GM21737 (cell line): Measurements from ENCODE around the gene CITED1.
"Not testable (repeated sequence)": the region's sequence is repeated elsewhere in the genome, so short reads cannot be mapped to it uniquely, and the experiment has no call there.

Experiments
- ATAC-seq: cut with Tn5 transposase; IDR thresholded peaks from one replicate; pipeline ENCODE4 v1.9.1; 2021; ENCODE audit warnings: mild to moderate bottlenecking, moderate library complexity; ENCODE audit not compliant: unreplicated experiment

CITED1 gene, protein sequence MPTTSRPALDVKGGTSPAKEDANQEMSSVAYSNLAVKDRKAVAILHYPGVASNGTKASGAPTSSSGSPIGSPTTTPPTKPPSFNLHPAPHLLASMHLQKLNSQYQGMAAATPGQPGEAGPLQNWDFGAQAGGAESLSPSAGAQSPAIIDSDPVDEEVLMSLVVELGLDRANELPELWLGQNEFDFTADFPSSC

DNA sequence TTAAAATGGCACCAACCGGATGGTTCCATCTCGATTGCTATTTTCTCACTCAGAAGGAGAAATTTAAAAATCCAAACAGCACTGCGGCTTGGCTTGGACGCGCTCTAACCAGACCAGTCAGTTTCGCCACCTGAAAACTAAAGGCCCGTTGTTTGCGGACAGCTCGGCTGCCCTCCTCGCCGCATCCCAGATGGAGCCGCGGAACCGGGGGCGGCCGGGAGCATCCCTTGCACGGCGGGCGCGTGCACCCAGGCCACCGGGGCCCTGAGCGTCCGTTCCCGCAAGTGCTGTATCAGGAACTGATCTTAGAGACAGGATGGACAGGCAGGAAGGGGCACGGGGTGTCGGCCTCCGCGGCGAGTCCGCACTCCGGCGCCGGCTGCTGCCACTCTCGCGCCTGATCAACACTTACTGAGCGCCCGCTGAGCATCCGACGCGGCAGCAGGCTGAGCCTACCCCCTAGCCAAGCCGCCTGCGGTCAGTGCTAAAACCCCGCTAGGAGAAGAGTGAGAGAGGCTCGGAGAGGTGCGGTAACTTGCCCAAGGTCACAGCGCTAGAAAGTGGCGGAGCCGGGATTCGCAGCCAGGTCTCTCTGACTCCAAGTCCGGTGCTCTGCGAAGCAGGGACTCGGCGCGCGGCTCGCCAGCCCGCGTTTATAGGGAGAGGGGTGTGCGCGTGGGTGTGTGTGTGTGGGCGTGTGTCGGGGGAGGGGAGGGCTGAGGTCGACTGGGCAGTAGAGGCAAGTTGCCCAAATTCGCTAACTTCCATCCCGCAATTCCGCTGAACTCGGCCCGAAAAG, at the start of gene CITED1:
TSS of gene CITED1 (minus strand) at position 629 of the 799 bp plus-strand sequence. CDS start 3,045 bp downstream, outside the sequence.
- ATAC-seq: no peak

DNA sequence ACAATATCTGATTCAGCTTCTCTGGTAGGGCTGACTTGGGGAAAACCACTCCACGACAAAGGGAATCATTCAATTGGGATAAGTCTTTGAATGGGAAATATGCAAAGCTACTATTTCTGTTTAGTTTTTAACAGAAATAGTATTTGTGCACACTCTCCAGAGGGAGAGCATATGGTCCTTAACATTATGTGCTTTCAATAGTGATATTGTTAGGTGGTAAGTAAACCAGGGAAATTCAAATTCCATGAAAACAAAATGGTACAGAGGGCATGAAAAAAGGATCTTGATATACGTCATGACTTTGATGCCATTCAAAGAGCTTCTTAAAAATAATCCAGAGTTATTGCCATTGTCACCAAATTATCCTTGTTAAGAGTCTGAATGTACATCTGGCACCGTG, 47.1 kb upstream of the CITED1 start:
- ATAC-seq: no peak

DNA sequence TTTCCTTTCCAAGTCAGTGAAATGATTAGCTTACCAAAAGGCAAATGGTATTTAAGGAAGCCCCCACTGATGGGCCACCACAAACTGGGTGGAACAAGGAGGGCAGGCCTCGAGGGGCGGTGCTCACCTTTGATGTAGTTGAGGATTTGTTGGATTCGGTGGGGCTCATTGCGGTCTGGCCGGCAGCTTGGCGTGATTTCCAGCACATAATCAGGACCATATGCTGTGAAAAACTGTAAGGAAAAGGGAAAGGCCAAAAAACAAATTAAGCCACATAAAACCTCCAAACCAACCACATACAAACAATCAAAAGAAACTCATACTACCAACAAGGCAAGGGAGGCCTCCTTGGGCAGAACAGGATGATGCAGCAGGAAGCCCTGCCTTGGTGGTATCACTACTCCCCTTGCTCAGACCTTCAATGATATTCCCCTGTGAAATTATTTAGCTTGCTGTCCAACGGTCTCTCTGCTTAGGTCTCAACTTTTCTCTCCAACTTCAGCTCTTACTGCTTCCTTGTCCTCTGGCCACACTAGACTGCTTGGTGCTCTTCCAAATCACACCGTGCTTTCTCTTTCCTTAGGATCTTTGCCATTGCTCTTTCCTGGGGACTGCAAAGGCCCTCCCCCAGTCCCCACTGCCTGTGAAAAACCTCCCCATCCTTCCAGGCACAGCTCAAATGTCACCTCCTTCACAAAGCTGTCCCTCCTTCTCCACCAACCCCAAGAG, 46.1 kb upstream of the CITED1 start:
- ATAC-seq: no peak

DNA sequence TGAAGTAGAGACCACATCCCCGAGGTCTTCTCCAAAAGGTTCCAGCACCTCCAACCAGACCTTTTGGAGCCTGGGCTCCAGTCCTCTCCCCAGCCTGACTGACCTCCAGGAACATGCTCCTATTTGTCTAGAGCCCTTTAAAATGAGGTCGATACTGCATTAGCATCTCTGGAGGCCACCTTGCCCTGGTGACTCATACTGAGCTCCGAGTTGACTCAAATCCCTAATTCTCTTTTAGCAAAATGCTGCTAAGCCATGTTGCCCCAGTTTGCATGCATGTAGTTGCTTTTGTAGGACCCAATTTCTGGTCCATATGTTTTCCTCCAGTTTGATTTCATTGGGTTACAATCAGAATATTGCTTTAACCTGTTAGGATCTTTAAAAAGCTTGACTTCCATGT, 43.5 kb upstream of the CITED1 start:
- ATAC-seq: no peak

DNA sequence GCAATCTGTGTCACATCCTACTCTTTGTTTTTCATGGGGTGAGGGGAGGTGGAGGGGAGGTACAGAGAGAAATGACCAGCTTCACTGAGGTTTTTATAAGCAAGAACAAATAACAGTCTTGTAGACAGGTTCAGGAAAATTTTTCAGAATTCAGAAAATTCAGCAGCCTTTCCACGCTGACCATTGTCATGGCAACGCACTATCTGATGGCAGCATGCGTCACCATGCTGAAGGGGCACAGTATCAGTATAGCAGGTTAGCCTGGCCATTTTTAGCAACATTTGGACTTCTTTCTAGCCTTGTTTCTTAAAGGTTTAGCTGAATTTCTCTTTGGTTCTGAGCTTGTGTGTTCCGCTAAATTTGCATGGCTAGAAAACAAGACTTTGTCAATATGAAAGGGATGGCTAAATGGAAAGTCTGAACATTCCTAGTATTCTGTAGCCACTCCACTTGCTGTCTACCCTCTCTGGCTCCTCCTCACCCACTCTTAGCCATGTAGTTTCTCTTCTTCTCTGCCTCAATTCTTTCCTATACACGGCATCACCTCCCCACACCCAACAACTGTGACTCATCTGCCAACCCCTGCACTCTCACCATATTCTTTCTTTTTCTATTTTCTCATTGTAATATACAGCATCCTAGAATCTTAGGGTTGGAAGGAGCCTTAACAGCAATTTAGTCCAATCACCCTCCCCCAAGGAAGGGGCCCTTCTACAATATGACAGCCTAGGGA, 42.7 kb upstream of the CITED1 start:
- no peak for ATAC-seq

DNA sequence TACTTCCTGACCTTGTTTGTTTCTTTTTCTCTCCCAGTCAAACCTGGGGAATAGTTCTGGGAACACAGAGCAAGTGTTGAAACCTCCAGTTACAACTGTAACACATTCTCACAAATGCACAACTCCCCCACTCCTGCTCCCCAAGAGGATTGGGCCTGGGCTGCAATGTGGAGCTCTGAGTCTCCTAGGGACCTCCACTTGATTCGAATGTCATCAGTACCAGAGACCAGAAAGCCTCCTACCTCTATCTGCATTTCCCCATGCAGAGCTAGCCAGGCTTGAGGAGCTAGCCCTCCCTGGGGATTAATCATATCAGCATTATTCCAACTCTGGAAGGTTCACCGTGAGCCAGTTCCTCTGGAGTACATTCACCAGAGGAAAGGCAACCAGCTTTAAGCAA, 41.7 kb upstream of the CITED1 start:
- no peak for ATAC-seq

DNA sequence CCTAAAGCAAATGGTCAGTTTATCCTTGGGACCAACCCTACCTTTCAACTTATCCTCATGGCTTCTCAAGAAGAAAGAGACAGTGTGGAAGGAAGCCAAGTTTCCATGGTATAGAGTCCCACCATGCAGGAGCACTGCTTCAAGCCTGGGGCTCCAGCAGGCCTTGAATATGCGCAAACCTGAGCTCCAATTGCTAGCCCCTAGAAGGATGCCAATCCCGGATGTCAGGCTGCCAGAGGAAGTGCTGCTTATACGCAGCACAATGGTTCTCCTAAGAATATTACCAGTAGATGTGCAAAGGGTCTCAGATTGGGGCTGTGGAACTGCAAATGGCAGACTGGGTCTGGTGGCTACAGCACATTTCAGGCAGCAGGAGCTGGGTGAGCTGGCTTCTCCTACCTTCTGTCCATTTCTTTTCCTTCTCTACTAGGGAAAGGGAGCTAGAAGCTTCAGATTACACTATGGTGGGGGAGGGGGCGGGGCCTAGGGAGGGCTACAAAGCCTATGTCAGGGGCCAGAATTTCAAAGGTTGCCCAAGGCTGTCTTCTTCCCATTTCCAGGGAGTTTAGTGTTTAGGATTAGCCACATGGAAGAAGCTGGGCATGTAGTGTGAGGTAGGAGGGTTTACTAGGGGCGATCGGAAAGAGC, 40.7 kb upstream of the CITED1 start:
- no peak for ATAC-seq

DNA sequence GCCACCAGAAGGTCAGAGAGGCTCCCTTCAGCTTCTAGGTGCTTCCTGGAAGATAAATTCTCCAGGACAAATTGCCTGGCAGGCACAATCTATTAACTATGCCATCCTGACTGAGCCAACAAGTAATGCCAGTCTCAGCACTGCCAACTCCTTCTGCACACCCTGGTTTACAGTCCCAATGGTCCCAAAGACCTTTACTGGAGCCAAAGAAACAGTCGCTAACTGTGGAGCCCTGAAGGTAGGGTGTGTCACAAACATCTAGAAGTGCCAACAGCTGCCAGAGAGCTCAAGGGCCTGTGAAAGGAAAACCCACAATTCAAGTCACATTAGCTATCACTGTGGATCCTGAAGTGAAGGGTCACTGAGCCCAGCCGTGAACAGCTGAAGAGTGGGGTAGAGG, 34.9 kb upstream of the CITED1 start:
- no peak for ATAC-seq

DNA sequence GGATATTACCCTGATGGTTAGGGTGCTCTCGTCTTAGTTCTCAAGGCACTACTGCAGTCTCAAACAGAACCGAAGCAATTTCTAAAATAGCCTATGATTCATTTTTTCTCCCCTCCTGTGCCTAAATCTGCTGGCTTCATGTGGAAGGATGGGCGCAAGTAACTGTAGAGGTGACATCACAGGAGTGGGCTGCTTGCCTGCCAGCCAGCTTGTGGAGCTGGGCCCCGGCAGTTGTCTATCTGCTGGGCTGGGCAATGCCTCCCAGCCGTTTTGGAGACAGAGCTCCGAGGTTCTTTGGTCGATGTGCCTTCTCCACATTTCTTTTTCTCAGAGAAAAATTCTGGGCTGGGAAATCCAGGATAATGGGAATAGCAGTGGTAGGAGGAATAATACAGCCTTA, 34.3 kb upstream of the CITED1 start:
- no peak for ATAC-seq

DNA sequence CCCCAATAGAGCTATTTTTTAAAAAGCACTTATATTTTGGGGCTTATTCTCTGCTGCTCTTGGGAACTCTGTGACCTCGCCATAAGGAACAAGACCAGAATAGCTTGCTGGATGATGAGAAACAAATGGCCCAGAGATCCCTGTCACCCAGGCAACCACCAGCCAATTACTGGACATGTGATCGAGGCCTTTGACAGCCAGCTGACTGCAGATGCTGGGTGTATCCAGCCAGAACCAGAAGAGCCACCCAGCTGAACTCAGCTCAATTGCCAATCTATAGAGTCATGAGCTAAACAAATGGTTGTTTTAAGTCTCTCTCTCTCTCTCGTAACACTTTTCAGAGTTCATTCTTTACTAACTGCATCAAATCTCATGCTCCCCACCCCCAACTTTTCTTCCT, 24.4 kb upstream of the CITED1 start:
- no peak for ATAC-seq

DNA sequence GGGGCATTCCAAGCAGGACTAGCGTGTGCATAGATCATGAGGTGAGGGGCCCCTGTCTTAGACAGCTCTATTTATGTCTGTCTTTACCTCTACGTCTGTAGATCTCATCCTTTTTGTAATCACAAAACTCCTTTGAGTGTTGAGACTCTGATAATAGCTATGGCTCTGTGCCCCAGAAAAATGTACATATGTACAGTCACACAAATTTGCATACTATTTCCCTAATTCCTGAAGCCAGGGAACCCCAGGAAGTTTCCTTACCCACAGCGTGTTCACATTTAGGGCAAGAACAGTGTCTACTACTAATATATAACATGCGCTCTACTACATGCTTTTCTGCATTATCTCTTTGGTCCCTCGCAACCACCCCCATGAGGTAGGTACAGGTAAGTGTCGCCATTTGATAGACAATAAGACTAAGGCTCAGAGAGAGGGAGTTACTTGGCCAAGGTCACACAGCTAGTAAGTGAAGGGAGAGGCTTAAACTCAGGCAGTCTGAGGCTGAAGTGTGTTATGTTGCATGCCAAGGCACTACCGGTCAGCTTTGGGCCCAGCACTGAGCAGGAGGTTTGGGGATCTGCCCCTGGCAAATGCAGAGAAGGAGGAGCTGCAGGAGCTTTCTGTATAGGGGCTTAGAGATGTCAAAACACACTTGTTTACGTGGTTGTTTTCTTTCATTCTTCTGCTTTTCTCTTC, 21.0 kb upstream of the CITED1 start:
- no peak for ATAC-seq

DNA sequence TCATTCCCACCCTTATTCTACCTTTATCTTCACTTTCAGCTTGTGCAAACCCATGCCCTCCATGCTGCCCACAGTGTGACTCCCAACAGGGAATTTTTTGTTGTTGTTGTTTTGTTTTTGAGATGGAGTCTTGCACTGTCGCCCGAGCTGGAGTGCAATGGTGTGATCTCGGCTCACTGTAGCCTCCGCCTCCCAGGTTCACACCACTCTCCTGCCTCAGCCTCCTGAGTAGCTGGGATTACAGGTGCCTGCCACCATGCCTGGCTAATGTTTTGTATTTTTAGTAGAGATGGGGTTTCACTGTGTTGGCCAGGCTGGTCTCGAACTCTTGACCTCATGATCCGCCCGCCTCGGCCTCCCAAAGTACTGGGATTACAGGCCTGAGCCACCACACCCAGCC, 13.9 kb upstream of the CITED1 start:
- not testable (repeated sequence) for ATAC-seq

DNA sequence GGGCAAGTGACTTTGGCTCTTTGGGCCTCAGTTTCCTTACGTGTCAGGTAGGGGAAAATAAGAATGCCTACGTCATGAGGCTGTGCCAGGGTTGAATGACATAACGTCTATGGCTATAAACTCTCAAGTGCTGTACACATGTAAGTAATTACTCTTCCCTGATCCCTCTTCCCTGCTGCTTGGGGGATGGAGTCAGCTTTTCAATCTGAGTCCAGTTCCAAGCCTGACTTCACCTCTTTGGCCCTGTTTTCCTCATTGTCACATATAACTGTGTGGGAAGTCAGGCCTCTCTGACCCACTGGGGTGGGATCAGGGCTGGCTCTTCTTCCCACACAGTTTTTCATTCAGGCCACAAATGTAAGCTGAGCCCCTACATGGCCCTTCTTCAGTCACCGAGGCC, 11.4 kb upstream of the CITED1 start:
- no peak for ATAC-seq

DNA sequence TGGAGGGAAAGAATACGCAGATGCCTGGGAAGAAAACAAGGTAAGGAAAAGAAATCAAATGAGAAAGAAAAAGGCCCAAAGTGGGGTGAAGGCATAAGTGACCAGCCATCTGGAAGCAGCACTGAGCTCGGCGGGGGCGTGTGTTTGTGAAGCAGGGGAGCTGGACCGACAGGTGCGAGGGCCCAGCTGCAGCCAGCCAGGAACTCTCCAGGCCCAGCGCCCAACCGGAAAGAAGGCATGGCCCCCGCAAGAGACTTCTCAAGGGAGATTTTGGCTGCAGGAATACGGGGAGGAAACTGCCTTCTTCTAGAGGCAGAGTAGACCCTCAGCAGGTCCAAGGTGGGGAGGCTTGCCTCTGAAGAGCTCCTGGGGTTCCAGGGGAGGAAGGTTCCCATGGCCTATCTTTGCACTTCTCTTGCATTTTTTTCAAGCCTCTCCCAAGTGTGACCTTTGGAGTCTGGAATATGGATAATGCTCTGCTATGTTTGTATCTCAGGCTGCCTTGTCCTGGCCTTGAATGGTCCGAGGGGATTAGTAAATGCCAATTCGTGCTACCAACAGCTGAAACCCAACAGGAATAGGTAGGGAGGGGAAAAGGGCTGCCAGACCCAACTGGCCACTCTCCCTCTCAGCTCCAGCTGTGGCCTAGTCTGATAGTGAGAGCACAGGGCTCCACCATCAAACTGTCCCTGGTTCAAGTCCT, 10.8 kb upstream of the CITED1 start:
- ATAC-seq: no peak

DNA sequence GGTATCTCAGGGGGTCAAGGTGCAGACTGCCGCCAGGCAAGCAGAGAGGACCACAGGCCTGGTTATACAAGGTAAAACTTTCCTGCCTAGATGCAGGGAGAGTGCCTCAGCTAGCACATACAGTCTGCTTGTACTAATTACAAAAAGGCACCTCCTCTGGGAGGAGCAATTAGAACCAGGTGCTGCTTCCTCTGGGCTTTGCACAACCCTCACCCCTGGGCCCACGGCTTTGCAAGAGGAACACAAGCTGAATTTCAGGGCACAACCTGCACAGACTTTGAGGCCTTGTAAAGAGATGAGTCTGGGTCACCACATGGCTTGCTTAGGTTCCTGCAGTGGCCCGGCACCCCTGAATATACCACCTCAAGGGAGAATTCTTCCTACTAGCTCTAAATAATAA, 9.2 kb upstream of the CITED1 start:
- no peak for ATAC-seq

DNA sequence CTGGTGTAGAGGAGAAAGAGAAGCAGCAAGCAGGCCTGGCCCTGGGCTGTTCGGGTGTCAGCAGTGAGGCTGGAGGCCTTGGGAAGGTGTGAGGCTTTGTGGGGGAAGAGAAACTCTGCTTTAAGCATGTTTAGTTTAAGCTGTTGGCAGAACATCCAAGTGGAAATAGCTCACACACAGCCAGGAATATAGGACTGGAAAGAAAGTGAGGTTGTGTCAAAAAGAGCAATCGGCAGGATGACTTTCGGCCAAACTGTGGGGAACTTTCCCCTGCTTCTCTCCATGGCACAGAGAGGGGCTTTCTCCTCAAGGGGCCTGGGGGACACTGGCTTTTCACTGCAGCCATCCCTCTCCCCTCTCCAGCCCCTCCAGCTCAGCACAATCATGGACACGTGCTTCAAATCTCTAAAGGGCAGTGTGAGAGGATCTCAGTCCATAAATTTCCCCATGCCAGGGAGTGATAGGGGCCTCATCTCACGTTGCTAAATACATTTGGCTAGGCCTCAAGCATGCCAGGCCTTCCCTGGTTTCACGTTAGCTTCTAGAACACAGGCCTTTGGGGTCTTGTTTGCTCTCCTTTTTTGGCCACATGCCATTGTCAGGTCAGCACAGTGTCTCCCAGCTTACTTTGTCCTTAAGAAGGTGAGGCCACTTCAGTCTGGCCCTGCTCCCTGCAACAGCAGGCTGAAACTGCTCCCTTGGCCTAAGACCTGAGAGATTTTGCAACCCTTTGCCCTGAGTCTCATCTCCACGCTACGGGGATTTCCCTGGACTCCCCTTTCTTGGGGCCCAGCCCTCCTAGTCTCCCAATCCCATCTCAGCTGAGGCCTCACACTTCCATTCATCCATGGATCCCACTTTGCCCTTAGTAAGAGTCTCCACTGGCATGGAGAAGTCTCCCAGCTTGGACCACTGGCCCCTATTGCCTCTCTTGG, 8.3 kb upstream of the CITED1 start:
- ATAC-seq: no peak

DNA sequence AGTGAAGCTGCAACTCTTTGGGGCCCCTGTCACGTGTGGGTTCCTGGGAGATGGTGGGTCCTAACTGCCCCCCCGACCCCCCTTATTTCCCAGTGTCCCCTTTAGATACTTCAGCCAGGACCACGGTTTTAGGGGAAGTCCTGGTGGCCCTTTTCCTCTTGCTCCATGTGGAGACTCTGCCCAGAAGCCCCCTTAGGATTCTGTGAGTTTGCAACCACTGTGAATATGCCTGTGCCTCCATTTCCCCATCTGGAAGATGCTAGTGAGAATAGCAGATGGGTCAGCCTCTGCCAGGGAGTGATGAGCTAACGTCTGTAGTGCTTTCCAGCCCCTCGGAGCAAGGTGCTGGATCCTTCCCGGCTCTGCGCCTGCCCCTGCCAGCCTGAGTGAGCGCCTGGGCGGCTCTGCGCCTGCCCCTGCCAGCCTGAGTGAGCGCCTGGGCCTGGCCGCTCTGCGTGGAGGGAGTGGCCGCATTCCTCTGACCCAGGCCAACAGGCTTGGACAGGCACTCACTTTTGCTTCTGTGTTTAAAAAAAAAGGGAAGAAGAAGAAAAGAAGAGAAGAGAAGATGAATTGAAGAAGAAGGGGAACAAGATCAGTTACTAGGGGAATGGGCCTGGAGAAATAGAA, 6.7 kb upstream of the CITED1 start:
- ATAC-seq: no peak
